H9 (cell line): ENCODE results near the gene C16orf74. TPM values are rescaled to one million over a fixed set of nuclear protein-coding genes. Genes with fewer than 3 reads are reported as not detected.

Experiments
- DNase-seq: peaks from one replicate; pipeline ENCODE4 v3.0.0-alpha.2; 2017
- H2AFZ ChIP-seq: one replicate; pipeline ENCODE4 v1.6.1; 2013; ENCODE audit warnings: mild to moderate bottlenecking, low read length, control low read depth, moderate library complexity
- H2AK5ac ChIP-seq: 2 replicates; pipeline ENCODE4 v1.6.1; 2013; ENCODE audit warnings: low read length, control low read depth, mixed read lengths; ENCODE audit not compliant: insufficient read length
- H2BK120ac ChIP-seq: one replicate; pipeline ENCODE4 v1.6.1; 2013; ENCODE audit warnings: low read depth, mild to moderate bottlenecking, low read length, control low read depth, inconsistent platforms; ENCODE audit not compliant: poor library complexity, severe bottlenecking
- H2BK12ac ChIP-seq: 2 replicates; pipeline ENCODE4 v1.6.1; 2013; ENCODE audit warnings: low read length, control low read depth, mixed read lengths, low read depth; ENCODE audit not compliant: insufficient read length
- H2BK15ac ChIP-seq: 2 replicates; pipeline ENCODE4 v1.6.1; 2013; ENCODE audit warnings: low read depth, low read length, control low read depth
- H2BK20ac ChIP-seq: one replicate; pipeline ENCODE4 v1.6.1; 2013; ENCODE audit warnings: low read depth, mild to moderate bottlenecking, low read length, control low read depth, inconsistent platforms; ENCODE audit not compliant: poor library complexity, severe bottlenecking
- H2BK5ac ChIP-seq: 2 replicates; pipeline ENCODE4 v1.6.1; 2013; ENCODE audit warnings: low read length, control low read depth, mixed read lengths; ENCODE audit not compliant: insufficient read length
- H3K14ac ChIP-seq: 2 replicates; pipeline ENCODE4 v1.6.1; 2013; ENCODE audit warnings: low read length, control low read depth; ENCODE audit not compliant: insufficient read depth
- H3K18ac ChIP-seq: 2 replicates; pipeline ENCODE4 v1.6.1; 2013; ENCODE audit warnings: low read depth, mild to moderate bottlenecking, mixed read lengths, low read length, control low read depth; ENCODE audit not compliant: insufficient read length
- H3K23ac ChIP-seq: 2 replicates; pipeline ENCODE4 v1.6.1; 2013; ENCODE audit warnings: low read length, control low read depth, mixed read lengths, low read depth; ENCODE audit not compliant: insufficient read length
- H3K23me2 ChIP-seq: 2 replicates; pipeline ENCODE4 v1.6.1; 2013; ENCODE audit warnings: low read depth, mild to moderate bottlenecking, mixed read lengths, low read length, control low read depth; ENCODE audit not compliant: insufficient read length, poor library complexity, severe bottlenecking
- H3K27ac ChIP-seq: 2 replicates; pipeline ENCODE4 v1.5.1; 2013; ENCODE audit warnings: low read length, control low read depth, mixed read lengths, low read depth; ENCODE audit not compliant: insufficient read length
- H3K27me3 ChIP-seq: 2 replicates; pipeline ENCODE4 v1.6.1; 2013; ENCODE audit warnings: low read length, control low read depth, inconsistent platforms; ENCODE audit not compliant: insufficient read depth
- H3K4ac ChIP-seq: 2 replicates; pipeline ENCODE4 v1.6.1; 2013; ENCODE audit warnings: low read depth, mild to moderate bottlenecking, control low read depth, inconsistent platforms, low read length, moderate library complexity
- H3K4me1 ChIP-seq: 2 replicates; pipeline ENCODE4 v1.6.1; 2013; ENCODE audit warnings: low read length, control low read depth, inconsistent platforms; ENCODE audit not compliant: insufficient read depth
- H3K4me2 ChIP-seq: 2 replicates; pipeline ENCODE4 v1.6.1; 2013; ENCODE audit warnings: low read length, control low read depth, mixed read lengths; ENCODE audit not compliant: insufficient read length, insufficient read depth
- H3K56ac ChIP-seq: 2 replicates; pipeline ENCODE4 v1.6.1; 2013; ENCODE audit warnings: low read depth, mild to moderate bottlenecking, mixed read lengths, low read length, control low read depth; ENCODE audit not compliant: insufficient read length
- H3K79me1 ChIP-seq: 2 replicates; pipeline ENCODE4 v1.6.1; 2013; ENCODE audit warnings: low read depth, mild to moderate bottlenecking, moderate library complexity, low read length, control low read depth, inconsistent platforms; ENCODE audit not compliant: insufficient read depth, poor library complexity, severe bottlenecking
- H3K79me2 ChIP-seq: 2 replicates; pipeline ENCODE4 v1.6.1; 2013; ENCODE audit warnings: low read length, control low read depth, inconsistent platforms; ENCODE audit not compliant: insufficient read depth
- H3K9ac ChIP-seq: 2 replicates; pipeline ENCODE4 v1.6.1; 2013; ENCODE audit warnings: low read length, control low read depth, mixed read lengths; ENCODE audit not compliant: insufficient read length; ENCODE audit errors: extremely low read depth
- H3K9me3 ChIP-seq: one replicate; pipeline ENCODE4 v1.6.1; 2013; ENCODE audit warnings: low read depth, low read length, inconsistent platforms; ENCODE audit not compliant: control insufficient read depth
- H3T11ph ChIP-seq: one replicate; pipeline ENCODE4 v1.6.1; 2013; ENCODE audit warnings: mild to moderate bottlenecking, low read length, control low read depth, inconsistent platforms
- H4K20me1 ChIP-seq: one replicate; pipeline ENCODE4 v1.6.1; 2013; ENCODE audit not compliant: control insufficient read depth, insufficient read length, insufficient read depth
- H4K5ac ChIP-seq: 2 replicates; pipeline ENCODE4 v1.6.1; 2013; ENCODE audit warnings: low read depth, mild to moderate bottlenecking, mixed read lengths, low read length, control low read depth; ENCODE audit not compliant: insufficient read length
- H4K8ac ChIP-seq: replicated peaks from 2 replicates; pipeline ENCODE4 v1.6.1; 2013; ENCODE audit warnings: low read length, control low read depth, mixed read lengths, low read depth; ENCODE audit not compliant: insufficient read length
- H4K91ac ChIP-seq: 2 replicates; pipeline ENCODE4 v1.6.1; 2013; ENCODE audit warnings: low read depth, mild to moderate bottlenecking, moderate library complexity, mixed read lengths, low read length, control low read depth; ENCODE audit not compliant: insufficient read length
- H3K27ac Mint-ChIP-seq, 3 experiments: 2 replicates in 2 of 3; 3 replicates in 1 of 3; pipeline ENCODE4 v1.8.0; 2020 to 2021; ENCODE audit warnings: mixed read lengths in 3 of 3, mild to moderate bottlenecking in 1 of 3, moderate library complexity in 1 of 3
- H3K27me3 Mint-ChIP-seq: 2 replicates; pipeline ENCODE4 v1.8.0; 2021; ENCODE audit warnings: low read depth, mild to moderate bottlenecking, moderate library complexity, mixed read lengths
- H3K36me3 Mint-ChIP-seq, 3 experiments: 2 replicates in 2 of 3; 3 replicates in 1 of 3; pipeline ENCODE4 v1.8.0; 2020 to 2021; ENCODE audit warnings: low read depth in 3 of 3, mixed read lengths in 3 of 3; ENCODE audit not compliant: insufficient read depth in 1 of 3
- H3K4me1 Mint-ChIP-seq, 2 experiments: 2 replicates each; pipeline ENCODE4 v1.8.0; 2020; ENCODE audit warnings: mixed read lengths in 2 of 2
- H3K4me3 Mint-ChIP-seq, 2 experiments: 2 replicates in 1 of 2; 3 replicates in 1 of 2; pipeline ENCODE4 v1.8.0; 2020 to 2021; ENCODE audit warnings: mild to moderate bottlenecking in 2 of 2, mixed read lengths in 2 of 2, moderate library complexity in 1 of 2
- H3K9me3 Mint-ChIP-seq, 2 experiments: 2 replicates in 1 of 2; 3 replicates in 1 of 2; pipeline ENCODE4 v1.8.0; 2020; ENCODE audit warnings: mild to moderate bottlenecking in 2 of 2, mixed read lengths in 2 of 2, moderate library complexity in 1 of 2
- CTCF ChIP-seq: fragments of 200-600 bp; sonication (generic); conservative IDR thresholded peaks from 3 replicates; pipeline ENCODE4 v1.8.0; 2021; ENCODE audit warnings: antibody characterized with exemption, mild to moderate bottlenecking
- WGBS: extraction: QIAGEN DNeasy Blood & Tissue Kit; methylation state at CpG from one replicate; pipeline ENCODE4 v1.1.7; 2013; ENCODE audit warnings: missing lambda C conversion rate, low lambda C conversion rate, mixed read lengths; ENCODE audit not compliant: insufficient read length; ENCODE audit errors: extremely low coverage; 5-methylcytosine and 5-hydroxymethylcytosine counted together
- total RNA-seq: library from RNA; stranded (reverse); gene quantifications from 2 replicates; pipeline ENCODE4 v1.2.1, GENCODE V29; 2021

C16orf74 gene
- total RNA-seq, 1 experiment from 2014 or later = 5.6 TPM

GRCh38 chr16:85667261-85667660 is 83.6 kb downstream of the C16orf74 start:
- H2BK12ac ChIP-seq = no peak overlapping the region
- no peaks in the 10 kb centered on the region for H3K4me1 ChIP-seq
- no peaks in the 10 kb centered on the region for H3K9me3 ChIP-seq
- no peaks in the 10 kb centered on the region for H3K79me1 ChIP-seq
- no peak overlapping the region for H3K9ac ChIP-seq
- H2BK15ac ChIP-seq = no peak overlapping the region
- no peak overlapping the region for H4K5ac ChIP-seq
- no peak overlapping the region for H3K23ac ChIP-seq
- H4K91ac ChIP-seq = no peak overlapping the region
- no peak overlapping the region for H3K27ac ChIP-seq
- no peaks in the 10 kb centered on the region for H3K79me2 ChIP-seq
- H2AK5ac ChIP-seq = no peak overlapping the region
- H3K27me3 Mint-ChIP-seq = no peaks in the 10 kb centered on the region; the same call in none of the 2 replicates
- no CpG with 5 or more reads among the region's 9 CpGs for WGBS
- no peak overlapping the region for H3K14ac ChIP-seq
- H3K27ac Mint-ChIP-seq = peak overlapping the region in 2 of 3 experiments; percentile 44 to 68; a peak in 2 of 7 replicates
- no peaks in the 10 kb centered on the region for H3K23me2 ChIP-seq
- no peak overlapping the region for H2AFZ ChIP-seq
- no peak for TF ChIP-seq CTCF
- no peak overlapping the region for H3K56ac ChIP-seq
- H3T11ph ChIP-seq = no peak overlapping the region
- H3K36me3 Mint-ChIP-seq = peaks cover 61 to 99% (median 96%) of the 10 kb centered on the region in 3 experiments
- no peaks in the 10 kb centered on the region for H3K9me3 Mint-ChIP-seq
- no peaks in the 10 kb centered on the region for H3K4me1 Mint-ChIP-seq
- H3K18ac ChIP-seq = no peak overlapping the region
- no peak overlapping the region for H2BK120ac ChIP-seq
- no peak overlapping the region for H3K4me2 ChIP-seq
- no peak overlapping the region for H4K8ac ChIP-seq
- no peaks in the 10 kb centered on the region for H3K27me3 ChIP-seq
- no peak overlapping the region for H2BK20ac ChIP-seq
- no peak for DNase-seq
- peaks cover 2% of the 10 kb centered on the region for H4K20me1 ChIP-seq
- H3K4me3 Mint-ChIP-seq = no peak overlapping the region
- H2BK5ac ChIP-seq = no peak overlapping the region
- H3K4ac ChIP-seq = no peak overlapping the region
